ENCODE data around the gene MYB.

MYB gene

GRCh38 chr6:135191508-135192255, 10.6 kb downstream of the MYB start:
- no peak for FAIRE-seq

- no peak for FAIRE-seq
These were observed 11.4 kb downstream of the MYB start for GRCh38 chr6:135192256-135193174.

GRCh38 chr6:135193221-135193620, 12.1 kb downstream of the MYB start:
- no peak for FAIRE-seq

GRCh38 chr6:135195041-135195440, 13.9 kb downstream of the MYB start:
- no peak for FAIRE-seq

GRCh38 chr6:135195522-135195921, 14.4 kb downstream of the MYB start:
- no peak for FAIRE-seq

GRCh38 chr6:135196739-135197510, 15.8 kb downstream of the MYB start:
- no peak for FAIRE-seq

GRCh38 chr6:135202836-135203235, 21.7 kb downstream of the MYB start:
- FAIRE-seq: no peak

- FAIRE-seq: no peak
These were observed 23.8 kb downstream of the MYB start for GRCh38 chr6:135204951-135205350.

GRCh38 chr6:135209803-135210202, 28.7 kb downstream of the MYB start:
- no peak for FAIRE-seq

GRCh38 chr6:135210632-135211305, 29.7 kb downstream of the MYB start:
- FAIRE-seq: no peak

GRCh38 chr6:135211306-135211702, 30.2 kb downstream of the MYB start:
- FAIRE-seq: no peak

GRCh38 chr6:135212020-135212806, 31.1 kb downstream of the MYB start:
- FAIRE-seq: no peak

- FAIRE-seq: no peak
These were observed 31.8 kb downstream of the MYB start for GRCh38 chr6:135212935-135213334.

- FAIRE-seq: no peak
These were observed 32.5 kb downstream of the MYB start for GRCh38 chr6:135213616-135214015.

GRCh38 chr6:135215160-135215559, 34.1 kb downstream of the MYB start:
- FAIRE-seq: no peak

- no peak for FAIRE-seq
These were observed 34.5 kb downstream of the MYB start for GRCh38 chr6:135215563-135215962.

GRCh38 chr6:135217663-135218062, 36.6 kb downstream of the MYB start:
- FAIRE-seq: no peak

- FAIRE-seq: no peak
These were observed 38.2 kb downstream of the MYB start for GRCh38 chr6:135219346-135219745.

- no peak for FAIRE-seq
These were observed 39.9 kb downstream of the MYB start for GRCh38 chr6:135221042-135221441.

- FAIRE-seq: no peak
These were observed 40.4 kb downstream of the MYB start for GRCh38 chr6:135221505-135221904.

- no peak for FAIRE-seq
These were observed 41.5 kb downstream of the MYB start for GRCh38 chr6:135222623-135223022.

Measured in islet of Langerhans (tissue), 1 donor.